Type B pancreatic cell (in vitro differentiated cells): Measurements from ENCODE around the gene TRAM2. TPM values are rescaled to one million over a fixed set of nuclear protein-coding genes. Genes with fewer than 3 reads are reported as not detected.

Experiments
- DNase-seq: peaks from one replicate; pipeline ENCODE4 v3.0.0; 2021; ENCODE audit warnings: mixed read lengths; ENCODE audit not compliant: unreplicated experiment; ENCODE audit errors: extremely low spot score
- H3K27ac Mint-ChIP-seq: 2 replicates; pipeline ENCODE4 v1.8.0; 2021; ENCODE audit warnings: mild to moderate bottlenecking, mixed read lengths
- H3K27me3 Mint-ChIP-seq: 2 replicates; pipeline ENCODE4 v1.8.0; 2021; ENCODE audit warnings: mixed read lengths
- H3K36me3 Mint-ChIP-seq: 2 replicates; pipeline ENCODE4 v1.8.0; 2021; ENCODE audit warnings: mixed read lengths
- H3K4me1 Mint-ChIP-seq: one replicate; pipeline ENCODE4 v1.8.0; 2021; ENCODE audit warnings: mixed read lengths; ENCODE audit not compliant: unreplicated experiment
- H3K4me3 Mint-ChIP-seq: 2 replicates; pipeline ENCODE4 v1.8.0; 2021; ENCODE audit warnings: mild to moderate bottlenecking, mixed read lengths
- H3K9me3 Mint-ChIP-seq: 2 replicates; pipeline ENCODE4 v1.8.0; 2021; ENCODE audit warnings: mixed read lengths
- CTCF ChIP-seq: fragments of 200-600 bp; sonication (generic); conservative IDR thresholded peaks from 2 replicates; pipeline ENCODE4 v1.5.0; 2021; ENCODE audit warnings: antibody characterized with exemption, mild to moderate bottlenecking
- total RNA-seq: library from RNA; stranded (reverse); gene quantifications from 2 replicates; pipeline ENCODE4 v1.2.1, GENCODE V29; 2021; ENCODE audit warnings: low replicate concordance

Gene TRAM2
- total RNA-seq, 1 donor from 2014 or later: 23.0 TPM

GRCh38 chr6:52577778-52578463 is 1.1 kb upstream of the TRAM2 start:
- Mint-ChIP-seq H3K4me3 (peak overlapping the region; percentile 93), H3K36me3 (peaks cover 8% of the 10 kb centered on the region), H3K27me3 (no peaks in the 10 kb centered on the region), H3K27ac (peak overlapping the region; percentile 93), H3K4me1 (peaks cover 35% of the 10 kb centered on the region), H3K9me3 (no peaks in the 10 kb centered on the region)
- DNase-seq: no peak
- no peak for TF ChIP-seq CTCF

- Mint-ChIP-seq H3K4me1 (peaks cover 45% of the 10 kb centered on the region), H3K27ac (peak overlapping the region; percentile 74), H3K4me3 (peak overlapping the region; percentile 85), H3K9me3 (no peaks in the 10 kb centered on the region), H3K36me3 (peaks cover 5% of the 10 kb centered on the region), H3K27me3 (no peaks in the 10 kb centered on the region)
- TF ChIP-seq CTCF: peak; percentile 67
- no peak for DNase-seq
Measured at GRCh38 chr6:52576392-52577021, 353 bp downstream of the TRAM2 start.

- peaks cover 5% of the 10 kb centered on the region for H3K36me3 Mint-ChIP-seq
- H3K4me3 Mint-ChIP-seq: peak overlapping the region; percentile 85
- H3K27ac Mint-ChIP-seq: peak overlapping the region; percentile 74
- H3K9me3 Mint-ChIP-seq: no peaks in the 10 kb centered on the region
- peaks cover 50% of the 10 kb centered on the region for H3K4me1 Mint-ChIP-seq
- H3K27me3 Mint-ChIP-seq: no peaks in the 10 kb centered on the region
- no peak for DNase-seq
- TF ChIP-seq CTCF: no peak
Measured at GRCh38 chr6:52576054-52576391, 837 bp downstream of the TRAM2 start.

GRCh38 chr6:52575502-52575892 is 1.4 kb downstream of the TRAM2 start:
- H3K9me3 Mint-ChIP-seq: no peaks in the 10 kb centered on the region
- no peak for TF ChIP-seq CTCF
- peaks cover 5% of the 10 kb centered on the region for H3K36me3 Mint-ChIP-seq
- no peaks in the 10 kb centered on the region for H3K27me3 Mint-ChIP-seq
- DNase-seq: no peak
- H3K4me3 Mint-ChIP-seq: peak overlapping the region; percentile 85
- H3K4me1 Mint-ChIP-seq: peaks cover 55% of the 10 kb centered on the region
- peak overlapping the region; percentile 74 for H3K27ac Mint-ChIP-seq

GRCh38 chr6:52574709-52575501 is 2.0 kb downstream of the TRAM2 start:
- Mint-ChIP-seq H3K27ac (peak overlapping the region; percentile 82), H3K27me3 (no peaks in the 10 kb centered on the region), H3K4me3 (peak overlapping the region; percentile 85), H3K36me3 (peaks cover 4% of the 10 kb centered on the region), H3K4me1 (peaks cover 56% of the 10 kb centered on the region), H3K9me3 (no peaks in the 10 kb centered on the region)
- no peak for TF ChIP-seq CTCF
- DNase-seq: no peak
